Measurements from ENCODE around the gene DTD1.

DNA sequence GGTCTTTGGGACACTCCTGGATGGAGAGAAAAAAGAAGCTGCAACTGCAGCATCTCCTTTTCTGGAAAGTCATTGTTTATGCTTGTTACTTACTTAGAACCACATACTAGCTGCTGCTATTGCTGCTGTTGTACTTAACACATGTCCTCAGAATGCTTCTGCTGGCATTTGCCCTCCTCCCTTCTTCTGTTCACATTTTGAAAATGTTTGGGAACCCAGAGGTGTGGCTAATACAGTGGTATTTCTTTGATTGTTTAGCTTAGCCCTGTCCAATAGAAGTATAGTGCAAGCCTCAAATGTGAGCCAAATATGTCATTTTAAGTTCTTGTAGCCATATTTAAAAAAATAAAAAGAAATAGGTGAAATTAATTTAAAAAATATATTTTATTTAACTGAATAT lies 8.4 kb downstream of the DTD1 start:
- TF ChIP-seq, protein P1, sequence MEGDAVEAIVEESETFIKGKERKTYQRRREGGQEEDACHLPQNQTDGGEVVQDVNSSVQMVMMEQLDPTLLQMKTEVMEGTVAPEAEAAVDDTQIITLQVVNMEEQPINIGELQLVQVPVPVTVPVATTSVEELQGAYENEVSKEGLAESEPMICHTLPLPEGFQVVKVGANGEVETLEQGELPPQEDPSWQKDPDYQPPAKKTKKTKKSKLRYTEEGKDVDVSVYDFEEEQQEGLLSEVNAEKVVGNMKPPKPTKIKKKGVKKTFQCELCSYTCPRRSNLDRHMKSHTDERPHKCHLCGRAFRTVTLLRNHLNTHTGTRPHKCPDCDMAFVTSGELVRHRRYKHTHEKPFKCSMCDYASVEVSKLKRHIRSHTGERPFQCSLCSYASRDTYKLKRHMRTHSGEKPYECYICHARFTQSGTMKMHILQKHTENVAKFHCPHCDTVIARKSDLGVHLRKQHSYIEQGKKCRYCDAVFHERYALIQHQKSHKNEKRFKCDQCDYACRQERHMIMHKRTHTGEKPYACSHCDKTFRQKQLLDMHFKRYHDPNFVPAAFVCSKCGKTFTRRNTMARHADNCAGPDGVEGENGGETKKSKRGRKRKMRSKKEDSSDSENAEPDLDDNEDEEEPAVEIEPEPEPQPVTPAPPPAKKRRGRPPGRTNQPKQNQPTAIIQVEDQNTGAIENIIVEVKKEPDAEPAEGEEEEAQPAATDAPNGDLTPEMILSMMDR (IDR thresholded peaks at IDR 0.05), result no peak
- TF ChIP-seq POLR2A (IDR thresholded peaks at IDR 0.05), result no peak

All from heart left ventricle (tissue), 13 donors.